Measurements from ENCODE around the gene SASH1. TPM values are rescaled to one million over a fixed set of nuclear protein-coding genes. Genes with fewer than 3 reads are reported as not detected.

SASH1 gene
- total RNA-seq, 2 donors from 2014 or later: 4.6 to 12.4 TPM

DNA sequence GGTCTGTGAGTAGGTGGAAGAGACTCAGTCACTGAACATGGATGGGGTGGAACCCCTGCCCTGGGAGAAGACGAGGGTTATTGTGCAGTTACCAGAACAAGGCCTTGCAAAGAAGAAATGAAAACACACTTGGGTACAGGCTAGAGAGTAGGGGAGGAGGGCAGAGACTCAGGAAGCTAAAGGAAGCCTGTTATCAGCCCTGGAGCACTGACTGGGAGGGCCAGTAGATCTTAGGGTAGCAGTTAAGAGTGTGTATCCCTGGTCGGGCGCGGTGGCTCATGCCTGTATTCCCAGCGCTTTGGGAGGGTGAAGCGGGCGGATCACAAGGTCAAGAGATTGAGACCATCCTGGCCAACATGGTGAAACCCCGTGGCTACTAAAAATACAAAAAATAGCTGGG, 74.4 kb downstream of the SASH1 start:
- Mint-ChIP-seq H3K4me1 (no peaks in the 10 kb centered on the region), H3K4me3 (no peak overlapping the region), H3K27me3 (ENCODE audit: insufficient read depth) (no peaks in the 10 kb centered on the region), H3K36me3 (ENCODE audit: low read depth) (no peaks in the 10 kb centered on the region), H3K9me3 (no peaks in the 10 kb centered on the region), H3K27ac (no peak overlapping the region)
- WGBS, 2 experiments (ENCODE audit: insufficient coverage in 1 of 2, insufficient read length in 1 of 2): 93 to 95% methylated on average over 3 to 8 of the region's 8 CpGs
- no peak overlapping the region for H3K9ac ChIP-seq (ENCODE audit: extremely low read depth, low read length, poor library complexity, severe bottlenecking)
- H3K4me3 ChIP-seq (ENCODE audit: low read length): no peak overlapping the region
- TF ChIP-seq, protein P1, sequence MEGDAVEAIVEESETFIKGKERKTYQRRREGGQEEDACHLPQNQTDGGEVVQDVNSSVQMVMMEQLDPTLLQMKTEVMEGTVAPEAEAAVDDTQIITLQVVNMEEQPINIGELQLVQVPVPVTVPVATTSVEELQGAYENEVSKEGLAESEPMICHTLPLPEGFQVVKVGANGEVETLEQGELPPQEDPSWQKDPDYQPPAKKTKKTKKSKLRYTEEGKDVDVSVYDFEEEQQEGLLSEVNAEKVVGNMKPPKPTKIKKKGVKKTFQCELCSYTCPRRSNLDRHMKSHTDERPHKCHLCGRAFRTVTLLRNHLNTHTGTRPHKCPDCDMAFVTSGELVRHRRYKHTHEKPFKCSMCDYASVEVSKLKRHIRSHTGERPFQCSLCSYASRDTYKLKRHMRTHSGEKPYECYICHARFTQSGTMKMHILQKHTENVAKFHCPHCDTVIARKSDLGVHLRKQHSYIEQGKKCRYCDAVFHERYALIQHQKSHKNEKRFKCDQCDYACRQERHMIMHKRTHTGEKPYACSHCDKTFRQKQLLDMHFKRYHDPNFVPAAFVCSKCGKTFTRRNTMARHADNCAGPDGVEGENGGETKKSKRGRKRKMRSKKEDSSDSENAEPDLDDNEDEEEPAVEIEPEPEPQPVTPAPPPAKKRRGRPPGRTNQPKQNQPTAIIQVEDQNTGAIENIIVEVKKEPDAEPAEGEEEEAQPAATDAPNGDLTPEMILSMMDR (conservative IDR thresholded peaks at IDR 0.05): no peak
- H3K27ac ChIP-seq (ENCODE audit: low read depth, low read length): no peak overlapping the region
- no peaks in the 10 kb centered on the region for H3K4me1 ChIP-seq (ENCODE audit: control insufficient read depth, insufficient read depth, low read length)
- no peak for DNase-seq
- H3K9me3 ChIP-seq (ENCODE audit: control insufficient read depth, low read length): no peaks in the 10 kb centered on the region
- H3K36me3 ChIP-seq (ENCODE audit: control insufficient read depth, insufficient read depth, low read length): no peaks in the 10 kb centered on the region
- no peaks in the 10 kb centered on the region for H3K27me3 ChIP-seq (ENCODE audit: control insufficient read depth, insufficient read depth, low read length, poor library complexity, severe bottlenecking)

DNA sequence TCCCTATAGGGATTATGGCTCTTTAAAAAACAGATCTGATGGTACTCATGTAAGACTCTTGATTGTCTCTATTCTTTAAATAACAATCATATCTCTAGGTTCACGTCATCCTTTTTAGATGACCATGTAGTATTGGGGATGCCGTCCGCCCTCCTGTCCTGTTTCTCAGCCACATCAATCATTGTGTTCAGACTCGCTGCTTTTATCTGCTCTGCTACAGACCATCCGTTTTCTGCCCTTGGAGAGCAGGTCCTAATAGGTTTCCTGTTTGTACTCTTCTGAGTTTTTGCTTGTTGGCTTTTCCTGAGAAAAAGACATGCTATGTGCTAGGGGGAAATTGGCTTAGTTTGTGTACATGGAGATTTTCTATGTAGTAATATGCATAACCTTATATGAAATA, 76.8 kb downstream of the SASH1 start:
- no peaks in the 10 kb centered on the region for H3K27me3 Mint-ChIP-seq (ENCODE audit: insufficient read depth)
- DNase-seq: no peak
- no peaks in the 10 kb centered on the region for H3K27me3 ChIP-seq (ENCODE audit: control insufficient read depth, insufficient read depth, low read length, poor library complexity, severe bottlenecking)
- no peaks in the 10 kb centered on the region for H3K4me1 Mint-ChIP-seq
- no peak overlapping the region for H3K4me3 Mint-ChIP-seq
- no peaks in the 10 kb centered on the region for H3K36me3 ChIP-seq (ENCODE audit: control insufficient read depth, insufficient read depth, low read length)
- no peak overlapping the region for H3K9ac ChIP-seq (ENCODE audit: extremely low read depth, low read length, poor library complexity, severe bottlenecking)
- no peaks in the 10 kb centered on the region for H3K9me3 ChIP-seq (ENCODE audit: control insufficient read depth, low read length)
- TF ChIP-seq, protein P1 (conservative IDR thresholded peaks at IDR 0.05): no peak
- WGBS, 2 experiments (ENCODE audit: insufficient coverage in 1 of 2, insufficient read length in 1 of 2): 84 to 91% methylated on average over 5 of the region's 5 CpGs
- no peak overlapping the region for H3K27ac ChIP-seq (ENCODE audit: low read depth, low read length)
- no peaks in the 10 kb centered on the region for H3K4me1 ChIP-seq (ENCODE audit: control insufficient read depth, insufficient read depth, low read length)
- no peaks in the 10 kb centered on the region for H3K36me3 Mint-ChIP-seq (ENCODE audit: low read depth)
- no peak overlapping the region for H3K27ac Mint-ChIP-seq
- no peak overlapping the region for H3K4me3 ChIP-seq (ENCODE audit: low read length)
- no peaks in the 10 kb centered on the region for H3K9me3 Mint-ChIP-seq

DNA sequence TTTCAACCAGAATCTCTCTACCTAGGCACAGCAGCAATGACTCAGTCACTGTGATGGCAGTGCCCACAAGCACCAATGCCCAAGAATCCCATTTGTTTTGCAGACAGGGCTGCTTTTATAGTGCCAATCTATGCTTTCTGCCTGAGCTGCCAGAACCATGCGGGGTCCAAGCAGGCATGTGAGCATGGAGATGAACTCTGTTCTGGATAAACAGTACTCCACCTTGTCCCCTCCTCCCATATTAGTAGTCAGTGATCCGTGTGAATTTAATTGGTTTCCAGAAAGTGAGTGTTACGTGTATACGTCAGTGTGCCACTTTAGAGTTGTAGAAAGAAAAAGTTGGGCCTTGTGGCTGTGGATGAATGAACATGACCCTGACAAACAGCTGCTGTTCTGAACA, 79.4 kb downstream of the SASH1 start:
- Mint-ChIP-seq H3K4me1 (no peaks in the 10 kb centered on the region), H3K27ac (no peak overlapping the region), H3K36me3 (ENCODE audit: low read depth) (no peaks in the 10 kb centered on the region), H3K4me3 (no peak overlapping the region), H3K9me3 (no peaks in the 10 kb centered on the region), H3K27me3 (ENCODE audit: insufficient read depth) (no peaks in the 10 kb centered on the region)
- WGBS, 2 experiments (ENCODE audit: insufficient coverage in 1 of 2, insufficient read length in 1 of 2): 97 to 98% methylated on average over 4 of the region's 4 CpGs
- H3K9me3 ChIP-seq (ENCODE audit: control insufficient read depth, low read length): no peaks in the 10 kb centered on the region
- no peak overlapping the region for H3K27ac ChIP-seq (ENCODE audit: low read depth, low read length)
- TF ChIP-seq, protein P1 (conservative IDR thresholded peaks at IDR 0.05): no peak
- no peak for DNase-seq
- H3K27me3 ChIP-seq (ENCODE audit: control insufficient read depth, insufficient read depth, low read length, poor library complexity, severe bottlenecking): no peaks in the 10 kb centered on the region
- H3K4me3 ChIP-seq (ENCODE audit: low read length): no peak overlapping the region
- H3K4me1 ChIP-seq (ENCODE audit: control insufficient read depth, insufficient read depth, low read length): no peaks in the 10 kb centered on the region
- H3K9ac ChIP-seq (ENCODE audit: extremely low read depth, low read length, poor library complexity, severe bottlenecking): no peak overlapping the region
- H3K36me3 ChIP-seq (ENCODE audit: control insufficient read depth, insufficient read depth, low read length): no peaks in the 10 kb centered on the region
